ENCODE measurements around the gene SMAD6.

DNA sequence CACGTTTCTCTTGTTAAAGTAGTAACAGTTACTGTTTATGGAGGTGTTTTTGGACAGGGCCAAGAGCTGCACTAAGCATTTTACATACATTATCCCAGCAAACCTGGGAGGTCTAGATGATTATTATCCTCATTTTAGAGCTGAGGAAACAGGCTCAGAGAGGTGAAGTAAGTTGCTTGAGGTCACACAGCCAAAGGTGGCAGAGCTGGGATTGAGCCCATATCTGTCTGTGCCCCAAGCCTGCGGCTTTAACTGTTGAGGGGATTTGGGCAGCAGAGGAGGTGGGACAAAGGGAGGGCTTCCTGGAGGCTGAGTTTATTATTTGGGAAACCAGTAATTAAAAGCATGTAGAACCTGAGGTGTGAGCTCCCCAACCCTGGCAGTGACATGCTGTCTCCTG lies 9.2 kb downstream of the SMAD6 start:
- TF ChIP-seq, protein P1, sequence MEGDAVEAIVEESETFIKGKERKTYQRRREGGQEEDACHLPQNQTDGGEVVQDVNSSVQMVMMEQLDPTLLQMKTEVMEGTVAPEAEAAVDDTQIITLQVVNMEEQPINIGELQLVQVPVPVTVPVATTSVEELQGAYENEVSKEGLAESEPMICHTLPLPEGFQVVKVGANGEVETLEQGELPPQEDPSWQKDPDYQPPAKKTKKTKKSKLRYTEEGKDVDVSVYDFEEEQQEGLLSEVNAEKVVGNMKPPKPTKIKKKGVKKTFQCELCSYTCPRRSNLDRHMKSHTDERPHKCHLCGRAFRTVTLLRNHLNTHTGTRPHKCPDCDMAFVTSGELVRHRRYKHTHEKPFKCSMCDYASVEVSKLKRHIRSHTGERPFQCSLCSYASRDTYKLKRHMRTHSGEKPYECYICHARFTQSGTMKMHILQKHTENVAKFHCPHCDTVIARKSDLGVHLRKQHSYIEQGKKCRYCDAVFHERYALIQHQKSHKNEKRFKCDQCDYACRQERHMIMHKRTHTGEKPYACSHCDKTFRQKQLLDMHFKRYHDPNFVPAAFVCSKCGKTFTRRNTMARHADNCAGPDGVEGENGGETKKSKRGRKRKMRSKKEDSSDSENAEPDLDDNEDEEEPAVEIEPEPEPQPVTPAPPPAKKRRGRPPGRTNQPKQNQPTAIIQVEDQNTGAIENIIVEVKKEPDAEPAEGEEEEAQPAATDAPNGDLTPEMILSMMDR (conservative IDR thresholded peaks at IDR 0.05; ENCODE audit: low read depth, low read length) = no peak
- TF ChIP-seq CEBPB (IDR thresholded peaks at IDR 0.05; ENCODE audit: low read depth, low read length) (no peak), FOS (IDR thresholded peaks at IDR 0.05; ENCODE audit: low read depth, low read length) (no peak), POLR2A (IDR thresholded peaks at IDR 0.05; ENCODE audit: low read depth, low read length) (no peak), MXI1 (IDR thresholded peaks at IDR 0.05; ENCODE audit: borderline replicate concordance, low read depth, low read length) (no peak), RFX5 (IDR thresholded peaks at IDR 0.05; ENCODE audit: low read depth, low read length) (no peak)

Measured in IMR-90 (cell line).